Measurements from ENCODE around the gene ZNF175. TPM values are rescaled to one million over a fixed set of nuclear protein-coding genes. Genes with fewer than 3 reads are reported as not detected.

ZNF175 gene
- total and polyA plus RNA-seq, 9 of the 15 experiments (the other 6 are each of a cell fraction or from before 2014, with no cell fraction given), result 3.7 to 37.9 (median 14.0) TPM

- H3K4me2 ChIP-seq (ENCODE audit: insufficient read depth, low read length), result no peak overlapping the region
- no peaks in the 10 kb centered on the region for H3K27me3 ChIP-seq (ENCODE audit: control insufficient read depth in 2 of 2, insufficient read depth in 2 of 2, low read length in 2 of 2)
- in situ Hi-C loops (cut with MboI), result no loop called here
- DNase-seq (ENCODE audit: extremely low read depth in 1 of 4, low spot score in 3 of 4) (no peak), ATAC-seq (no peak), FAIRE-seq (no peak)
- intact Hi-C loops (cut with micrococcal nuclease), result no loop called here
- no peaks in the 10 kb centered on the region for H4K20me1 ChIP-seq (replicated peaks; ENCODE audit: control insufficient read depth, insufficient read depth, low read length)
- H3K79me2 ChIP-seq (ENCODE audit: control insufficient read depth, insufficient read depth, low read length), result no peaks in the 10 kb centered on the region; the same call in 2 of the 3 replicates
- peaks cover 19 to 29% of the 10 kb centered on the region in 2 experiments for H3K4me1 ChIP-seq (replicated peaks in 1 of 2; ENCODE audit: control insufficient read depth in 2 of 2, insufficient read depth in 2 of 2, low read length in 2 of 2)
- BruUV-seq (replicated peaks), result no TSS peak
- no peak overlapping the region for H2AFZ ChIP-seq (ENCODE audit: low read depth, low read length)
- CTCF ChIA-PET (ENCODE audit: low intra/inter-chr PET ratio), result no interaction called here
- H3K4me3 ChIP-seq, result no peak overlapping the region
- POLR2A ChIA-PET, result no interaction called here
- H3K9me3 ChIP-seq (replicated peaks; ENCODE audit: control insufficient read depth, insufficient read depth, low read depth, low read length), result no peaks in the 10 kb centered on the region
- H3K9ac ChIP-seq (ENCODE audit: insufficient read depth in 1 of 2, low read depth in 2 of 2, low read length in 2 of 2), result no peak overlapping the region
- no peaks in the 10 kb centered on the region for H3K9me1 ChIP-seq (ENCODE audit: control insufficient read depth, insufficient read depth, low read length)
- 85% methylated on average over 28 of the region's 31 CpGs for WGBS (ENCODE audit: insufficient coverage, low coverage, missing lambda C conversion rate)
- no peak overlapping the region for H3K27ac ChIP-seq (ENCODE audit: extremely low read depth, low read depth, low read length)
- H3K36me3 ChIP-seq (ENCODE audit: control insufficient read depth, insufficient read depth, low read length), result no peaks in the 10 kb centered on the region
- peak; percentile 58 for TF ChIP-seq BCOR (IDR thresholded peaks at IDR 0.05)
- TF ChIP-seq PRPF4 (IDR thresholded peaks at IDR 0.05; ENCODE audit: insufficient read depth, low read depth, low read length, poor library complexity, severe bottlenecking), result no peak
- no peak for TF ChIP-seq CREB3L1 (IDR thresholded peaks at IDR 0.05; ENCODE audit: borderline replicate concordance, low read depth)
- TF ChIP-seq EP300 (IDR thresholded peaks at IDR 0.05; ENCODE audit: low read length), result no peak
- TF ChIP-seq ZFP36 (IDR thresholded peaks at IDR 0.05; ENCODE audit: low read depth, low read length, partially characterized antibody), result peak; percentile 87
- TF ChIP-seq RAD21 (CRISPR knock-in tag; conservative IDR thresholded peaks at IDR 0.05 in 1 of 2, IDR thresholded peaks at IDR 0.05 in 1 of 2), result no peak
- no peak for TF ChIP-seq GTF2E2 (tag; IDR thresholded peaks at IDR 0.05)
- no peak for TF ChIP-seq RFX1 (IDR thresholded peaks at IDR 0.05)
- TF ChIP-seq E2F1 (CRISPR knock-in tag; IDR thresholded peaks at IDR 0.05), result no peak
- TF ChIP-seq ZBTB49 (CRISPR knock-in tag; IDR thresholded peaks at IDR 0.05; ENCODE audit: borderline replicate concordance), result no peak
- no peak for TF ChIP-seq PCBP2 (IDR thresholded peaks at IDR 0.05; ENCODE audit: low read depth, low read length, poor library complexity, severe bottlenecking)
- no peak for TF ChIP-seq ARID2 (IDR thresholded peaks at IDR 0.05)
- TF ChIP-seq ZC3H4 (CRISPR knock-in tag; IDR thresholded peaks at IDR 0.05; ENCODE audit: borderline replicate concordance), result peak; percentile 74; the same call in 1 of the 2 replicates
These were observed 27.3 kb downstream of the ZNF175 start for GRCh38 chr19:51598159-51598915.

Data from K562 (cell line).